ENCODE measurements around the gene SUMO4. TPM values are rescaled to one million over a fixed set of nuclear protein-coding genes. Genes with fewer than 3 reads are reported as not detected.

The SUMO4 gene
- total and polyA plus RNA-seq, 2 of the 8 experiments (the other 6 are each of a cell fraction or from before 2014, with no cell fraction given): 0.09 to 1.3 TPM

GRCh38 chr6:149385998-149386646 lies 13.9 kb upstream of the SUMO4 start (continued):
- TF ChIP-seq RBBP5 (IDR thresholded peaks at IDR 0.05; ENCODE audit: borderline replicate concordance, low read depth, low read length) (no peak), TAF7 (optimal IDR thresholded peaks at IDR 0.05; ENCODE audit: borderline replicate concordance, low read depth, low read length) (no peak), POU5F1 (IDR thresholded peaks at IDR 0.05; ENCODE audit: low read depth, low read length) (no peak), SIRT6 (IDR thresholded peaks at IDR 0.05; ENCODE audit: low read length) (no peak), GTF2F1 (IDR thresholded peaks at IDR 0.05; ENCODE audit: borderline replicate concordance, low read depth, low read length) (no peak)
- TF ChIP-seq, protein P1, sequence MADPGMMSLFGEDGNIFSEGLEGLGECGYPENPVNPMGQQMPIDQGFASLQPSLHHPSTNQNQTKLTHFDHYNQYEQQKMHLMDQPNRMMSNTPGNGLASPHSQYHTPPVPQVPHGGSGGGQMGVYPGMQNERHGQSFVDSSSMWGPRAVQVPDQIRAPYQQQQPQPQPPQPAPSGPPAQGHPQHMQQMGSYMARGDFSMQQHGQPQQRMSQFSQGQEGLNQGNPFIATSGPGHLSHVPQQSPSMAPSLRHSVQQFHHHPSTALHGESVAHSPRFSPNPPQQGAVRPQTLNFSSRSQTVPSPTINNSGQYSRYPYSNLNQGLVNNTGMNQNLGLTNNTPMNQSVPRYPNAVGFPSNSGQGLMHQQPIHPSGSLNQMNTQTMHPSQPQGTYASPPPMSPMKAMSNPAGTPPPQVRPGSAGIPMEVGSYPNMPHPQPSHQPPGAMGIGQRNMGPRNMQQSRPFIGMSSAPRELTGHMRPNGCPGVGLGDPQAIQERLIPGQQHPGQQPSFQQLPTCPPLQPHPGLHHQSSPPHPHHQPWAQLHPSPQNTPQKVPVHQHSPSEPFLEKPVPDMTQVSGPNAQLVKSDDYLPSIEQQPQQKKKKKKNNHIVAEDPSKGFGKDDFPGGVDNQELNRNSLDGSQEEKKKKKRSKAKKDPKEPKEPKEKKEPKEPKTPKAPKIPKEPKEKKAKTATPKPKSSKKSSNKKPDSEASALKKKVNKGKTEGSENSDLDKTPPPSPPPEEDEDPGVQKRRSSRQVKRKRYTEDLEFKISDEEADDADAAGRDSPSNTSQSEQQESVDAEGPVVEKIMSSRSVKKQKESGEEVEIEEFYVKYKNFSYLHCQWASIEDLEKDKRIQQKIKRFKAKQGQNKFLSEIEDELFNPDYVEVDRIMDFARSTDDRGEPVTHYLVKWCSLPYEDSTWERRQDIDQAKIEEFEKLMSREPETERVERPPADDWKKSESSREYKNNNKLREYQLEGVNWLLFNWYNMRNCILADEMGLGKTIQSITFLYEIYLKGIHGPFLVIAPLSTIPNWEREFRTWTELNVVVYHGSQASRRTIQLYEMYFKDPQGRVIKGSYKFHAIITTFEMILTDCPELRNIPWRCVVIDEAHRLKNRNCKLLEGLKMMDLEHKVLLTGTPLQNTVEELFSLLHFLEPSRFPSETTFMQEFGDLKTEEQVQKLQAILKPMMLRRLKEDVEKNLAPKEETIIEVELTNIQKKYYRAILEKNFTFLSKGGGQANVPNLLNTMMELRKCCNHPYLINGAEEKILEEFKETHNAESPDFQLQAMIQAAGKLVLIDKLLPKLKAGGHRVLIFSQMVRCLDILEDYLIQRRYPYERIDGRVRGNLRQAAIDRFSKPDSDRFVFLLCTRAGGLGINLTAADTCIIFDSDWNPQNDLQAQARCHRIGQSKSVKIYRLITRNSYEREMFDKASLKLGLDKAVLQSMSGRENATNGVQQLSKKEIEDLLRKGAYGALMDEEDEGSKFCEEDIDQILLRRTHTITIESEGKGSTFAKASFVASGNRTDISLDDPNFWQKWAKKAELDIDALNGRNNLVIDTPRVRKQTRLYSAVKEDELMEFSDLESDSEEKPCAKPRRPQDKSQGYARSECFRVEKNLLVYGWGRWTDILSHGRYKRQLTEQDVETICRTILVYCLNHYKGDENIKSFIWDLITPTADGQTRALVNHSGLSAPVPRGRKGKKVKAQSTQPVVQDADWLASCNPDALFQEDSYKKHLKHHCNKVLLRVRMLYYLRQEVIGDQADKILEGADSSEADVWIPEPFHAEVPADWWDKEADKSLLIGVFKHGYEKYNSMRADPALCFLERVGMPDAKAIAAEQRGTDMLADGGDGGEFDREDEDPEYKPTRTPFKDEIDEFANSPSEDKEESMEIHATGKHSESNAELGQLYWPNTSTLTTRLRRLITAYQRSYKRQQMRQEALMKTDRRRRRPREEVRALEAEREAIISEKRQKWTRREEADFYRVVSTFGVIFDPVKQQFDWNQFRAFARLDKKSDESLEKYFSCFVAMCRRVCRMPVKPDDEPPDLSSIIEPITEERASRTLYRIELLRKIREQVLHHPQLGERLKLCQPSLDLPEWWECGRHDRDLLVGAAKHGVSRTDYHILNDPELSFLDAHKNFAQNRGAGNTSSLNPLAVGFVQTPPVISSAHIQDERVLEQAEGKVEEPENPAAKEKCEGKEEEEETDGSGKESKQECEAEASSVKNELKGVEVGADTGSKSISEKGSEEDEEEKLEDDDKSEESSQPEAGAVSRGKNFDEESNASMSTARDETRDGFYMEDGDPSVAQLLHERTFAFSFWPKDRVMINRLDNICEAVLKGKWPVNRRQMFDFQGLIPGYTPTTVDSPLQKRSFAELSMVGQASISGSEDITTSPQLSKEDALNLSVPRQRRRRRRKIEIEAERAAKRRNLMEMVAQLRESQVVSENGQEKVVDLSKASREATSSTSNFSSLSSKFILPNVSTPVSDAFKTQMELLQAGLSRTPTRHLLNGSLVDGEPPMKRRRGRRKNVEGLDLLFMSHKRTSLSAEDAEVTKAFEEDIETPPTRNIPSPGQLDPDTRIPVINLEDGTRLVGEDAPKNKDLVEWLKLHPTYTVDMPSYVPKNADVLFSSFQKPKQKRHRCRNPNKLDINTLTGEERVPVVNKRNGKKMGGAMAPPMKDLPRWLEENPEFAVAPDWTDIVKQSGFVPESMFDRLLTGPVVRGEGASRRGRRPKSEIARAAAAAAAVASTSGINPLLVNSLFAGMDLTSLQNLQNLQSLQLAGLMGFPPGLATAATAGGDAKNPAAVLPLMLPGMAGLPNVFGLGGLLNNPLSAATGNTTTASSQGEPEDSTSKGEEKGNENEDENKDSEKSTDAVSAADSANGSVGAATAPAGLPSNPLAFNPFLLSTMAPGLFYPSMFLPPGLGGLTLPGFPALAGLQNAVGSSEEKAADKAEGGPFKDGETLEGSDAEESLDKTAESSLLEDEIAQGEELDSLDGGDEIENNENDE (IDR thresholded peaks at IDR 0.05; ENCODE audit: insufficient replicate concordance, low read length): no peak

All from H1 (cell line).